ENCODE measurements around the gene INTS15. TPM values are rescaled to one million over a fixed set of nuclear protein-coding genes. Genes with fewer than 3 reads are reported as not detected.

Gene INTS15
- total and polyA plus RNA-seq, 9 of the 15 experiments (the other 6 are each of a cell fraction or from before 2014, with no cell fraction given) = 0.52 to 28.9 (median 11.6) TPM

DNA sequence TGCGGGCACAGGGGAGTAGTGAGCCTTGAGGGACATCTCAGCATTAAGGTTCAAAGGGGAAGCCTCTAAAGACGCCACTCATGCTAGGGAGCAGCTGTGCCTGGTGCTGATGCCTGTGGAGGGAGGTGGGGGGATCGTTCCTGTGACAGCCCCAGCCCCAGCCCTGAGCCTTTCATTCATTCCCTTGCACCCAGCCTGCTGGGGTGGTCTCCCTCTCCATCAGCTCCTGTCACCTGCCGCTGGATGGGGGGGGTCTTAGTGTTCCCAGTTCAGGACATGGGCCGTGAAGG lies 58.9 kb downstream of the INTS15 start (continued):
- TF ChIP-seq BRD4 (IDR thresholded peaks at IDR 0.05) (no peak), ZNF830 (CRISPR knock-in tag; IDR thresholded peaks at IDR 0.05) (no peak), TAF15 (IDR thresholded peaks at IDR 0.05; ENCODE audit: low read depth, low read length) (no peak), CBFA2T3 (IDR thresholded peaks at IDR 0.05) (no peak), ZNF41 (CRISPR knock-in tag; conservative IDR thresholded peaks at IDR 0.05) (no peak), KLF13 (tag; IDR thresholded peaks at IDR 0.05; ENCODE audit: borderline replicate concordance, low read depth) (no peak), DPF2 (IDR thresholded peaks at IDR 0.05) (no peak), ZC3H11A (IDR thresholded peaks at IDR 0.05; ENCODE audit: low read depth, low read length) (no peak)

GRCh38 chr7:6649241-6649961 lies 59.6 kb downstream of the INTS15 start:
- H3K9me1 ChIP-seq (ENCODE audit: control insufficient read depth, insufficient read depth, low read length) = no peaks in the 10 kb centered on the region
- POLR2A ChIA-PET = interaction anchor here (1.1 to 1.8 kb wide), 2 partner anchors 10 to 13 kb away, joined by 4 to 5 read pairs; no protein-coding TSS in a partner anchor
- BruUV-seq (replicated peaks) = no TSS peak
- 97% methylated on average over 13 of the region's 13 CpGs for WGBS (ENCODE audit: insufficient coverage, low coverage, missing lambda C conversion rate)
- TF ChIP-seq SPI1 (IDR thresholded peaks at IDR 0.05; ENCODE audit: borderline replicate concordance, low read depth, low read length) (no peak), HDAC6 (IDR thresholded peaks at IDR 0.05; ENCODE audit: low read depth, low read length) (no peak), RAD21 (CRISPR knock-in tag; conservative IDR thresholded peaks at IDR 0.05 in 1 of 2, IDR thresholded peaks at IDR 0.05 in 1 of 2) (no peak), ZNF217 (CRISPR knock-in tag; IDR thresholded peaks at IDR 0.05) (no peak)
- H3K27me3 ChIP-seq (ENCODE audit: control insufficient read depth in 2 of 2, insufficient read depth in 2 of 2, low read length in 2 of 2) = no peaks in the 10 kb centered on the region
- in situ Hi-C loops (cut with MboI) (no loop called here), intact Hi-C loops (cut with micrococcal nuclease) (no loop called here)
- DNase-seq (ENCODE audit: extremely low read depth in 1 of 4, low spot score in 3 of 4) (peak in 1 of 4 experiments; percentile 4), FAIRE-seq (no peak), ATAC-seq (no peak)
- H3K36me3 ChIP-seq (ENCODE audit: control insufficient read depth, insufficient read depth, low read length) = peaks cover 84% of the 10 kb centered on the region; the same call in 2 of the 3 replicates
- no peaks in the 10 kb centered on the region for H3K4me1 ChIP-seq (replicated peaks in 1 of 2; ENCODE audit: control insufficient read depth in 2 of 2, insufficient read depth in 2 of 2, low read length in 2 of 2)
- H3K79me2 ChIP-seq (ENCODE audit: control insufficient read depth, insufficient read depth, low read length) = 0 out of 3 replicates have a peak, but pooled peaks cover 7% of the 10 kb centered on the region
- no peaks in the 10 kb centered on the region for H4K20me1 ChIP-seq (replicated peaks; ENCODE audit: control insufficient read depth, insufficient read depth, low read length)
- CTCF ChIA-PET (ENCODE audit: low intra/inter-chr PET ratio) = no interaction called here
- peaks cover 12% of the 10 kb centered on the region for H3K9me3 ChIP-seq (replicated peaks; ENCODE audit: control insufficient read depth, insufficient read depth, low read depth, low read length)
- H3K4me3 ChIP-seq = no peak overlapping the region
- H3K27ac ChIP-seq (ENCODE audit: extremely low read depth, low read depth, low read length) = no peak overlapping the region
- H2AFZ ChIP-seq (ENCODE audit: low read depth, low read length) = no peak overlapping the region
- H3K4me2 ChIP-seq (ENCODE audit: insufficient read depth, low read length) = no peak overlapping the region
- H3K9ac ChIP-seq (ENCODE audit: insufficient read depth in 1 of 2, low read depth in 2 of 2, low read length in 2 of 2) = no peak overlapping the region

Data from K562 (cell line).